Measurements from ENCODE around the gene MCC. TPM values are rescaled to one million over a fixed set of nuclear protein-coding genes. Genes with fewer than 3 reads are reported as not detected.
A peak's percentile ranks its signal among the peaks of the same experiment; 100 is the strongest.

MCC gene
- total and polyA plus RNA-seq, 2 experiments from 2014 or later, result 8.3 to 31.5 TPM

DNA sequence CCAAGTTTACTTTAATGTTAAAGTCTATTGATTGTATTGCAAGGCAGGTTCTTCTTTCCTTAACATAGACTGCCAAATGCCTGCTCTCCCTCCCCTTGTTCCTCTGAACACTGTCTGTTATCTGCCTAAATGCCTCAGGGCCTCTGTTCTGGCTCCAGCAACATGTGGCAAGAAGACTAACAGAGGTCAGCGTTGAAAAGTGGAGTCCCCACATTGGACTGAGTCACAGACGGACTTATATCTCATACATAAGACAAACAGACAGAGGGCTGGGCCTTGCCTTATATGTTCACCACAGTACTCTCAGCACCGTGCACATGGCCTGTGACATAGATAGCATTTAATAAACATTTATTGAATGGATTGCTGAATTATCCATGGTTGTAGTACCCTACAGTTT, 144.9 kb downstream of the MCC start:
- 56% methylated on average over 3 of the region's 3 CpGs for WGBS (ENCODE audit: low lambda C conversion rate, missing lambda C conversion rate)
- H3K4me3 ChIP-seq, result no peak overlapping the region
- H2AFZ ChIP-seq, result no peak overlapping the region
- peak; percentile 31 for DNase-seq (ENCODE audit: low spot score)
- H3K9me2 ChIP-seq (replicated peaks; ENCODE audit: insufficient read depth), result no peaks in the 10 kb centered on the region
- H3K27me3 ChIP-seq, result no peaks in the 10 kb centered on the region
- H3K4me2 ChIP-seq, result no peak overlapping the region
- TF ChIP-seq EZH2phosphoT487 (IDR thresholded peaks at IDR 0.05; ENCODE audit: low read depth, severe bottlenecking, unreplicated experiment) (no peak), EZH2 (IDR thresholded peaks at IDR 0.05; ENCODE audit: borderline replicate concordance) (no peak)
- TF ChIP-seq, protein P1, sequence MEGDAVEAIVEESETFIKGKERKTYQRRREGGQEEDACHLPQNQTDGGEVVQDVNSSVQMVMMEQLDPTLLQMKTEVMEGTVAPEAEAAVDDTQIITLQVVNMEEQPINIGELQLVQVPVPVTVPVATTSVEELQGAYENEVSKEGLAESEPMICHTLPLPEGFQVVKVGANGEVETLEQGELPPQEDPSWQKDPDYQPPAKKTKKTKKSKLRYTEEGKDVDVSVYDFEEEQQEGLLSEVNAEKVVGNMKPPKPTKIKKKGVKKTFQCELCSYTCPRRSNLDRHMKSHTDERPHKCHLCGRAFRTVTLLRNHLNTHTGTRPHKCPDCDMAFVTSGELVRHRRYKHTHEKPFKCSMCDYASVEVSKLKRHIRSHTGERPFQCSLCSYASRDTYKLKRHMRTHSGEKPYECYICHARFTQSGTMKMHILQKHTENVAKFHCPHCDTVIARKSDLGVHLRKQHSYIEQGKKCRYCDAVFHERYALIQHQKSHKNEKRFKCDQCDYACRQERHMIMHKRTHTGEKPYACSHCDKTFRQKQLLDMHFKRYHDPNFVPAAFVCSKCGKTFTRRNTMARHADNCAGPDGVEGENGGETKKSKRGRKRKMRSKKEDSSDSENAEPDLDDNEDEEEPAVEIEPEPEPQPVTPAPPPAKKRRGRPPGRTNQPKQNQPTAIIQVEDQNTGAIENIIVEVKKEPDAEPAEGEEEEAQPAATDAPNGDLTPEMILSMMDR (IDR thresholded peaks at IDR 0.05; ENCODE audit: poor library complexity), result no peak
- no peaks in the 10 kb centered on the region for H3K9me3 ChIP-seq (ENCODE audit: low read depth)
- H4K20me1 ChIP-seq (ENCODE audit: insufficient read depth, poor library complexity, severe bottlenecking), result no peaks in the 10 kb centered on the region
- H3K4me1 ChIP-seq (ENCODE audit: insufficient read depth), result peaks cover 5% of the 10 kb centered on the region
- no peaks in the 10 kb centered on the region for H3K79me2 ChIP-seq
- H3K27ac ChIP-seq, result no peak overlapping the region
- no peaks in the 10 kb centered on the region for H3K36me3 ChIP-seq (replicated peaks; ENCODE audit: insufficient read depth, low read depth)

DNA sequence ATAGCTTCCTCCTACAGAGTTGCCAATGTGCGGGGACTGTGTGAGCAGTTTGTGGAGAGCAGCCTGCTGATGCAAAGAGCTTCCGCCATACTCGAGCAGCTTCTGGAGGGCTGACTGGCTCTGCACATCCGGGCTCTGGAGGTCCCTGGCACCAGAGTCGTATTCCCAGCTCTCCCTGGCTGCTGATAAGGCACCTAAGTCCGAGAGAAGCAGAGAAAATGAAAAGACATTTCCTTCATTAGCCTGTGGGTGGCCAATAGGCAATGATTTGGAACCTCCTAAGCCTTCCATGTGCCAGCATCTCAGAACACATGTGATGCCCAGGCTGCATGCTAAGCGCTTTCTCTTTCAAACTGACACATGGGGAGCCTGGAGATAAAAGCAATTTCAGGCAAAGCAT, 147.7 kb downstream of the MCC start:
- TF ChIP-seq, protein P1 (IDR thresholded peaks at IDR 0.05; ENCODE audit: poor library complexity), result no peak
- TF ChIP-seq EZH2 (IDR thresholded peaks at IDR 0.05; ENCODE audit: borderline replicate concordance) (no peak), EZH2phosphoT487 (IDR thresholded peaks at IDR 0.05; ENCODE audit: low read depth, severe bottlenecking, unreplicated experiment) (no peak)
- 72% methylated on average over 7 of the region's 7 CpGs for WGBS (ENCODE audit: low lambda C conversion rate, missing lambda C conversion rate)

DNA sequence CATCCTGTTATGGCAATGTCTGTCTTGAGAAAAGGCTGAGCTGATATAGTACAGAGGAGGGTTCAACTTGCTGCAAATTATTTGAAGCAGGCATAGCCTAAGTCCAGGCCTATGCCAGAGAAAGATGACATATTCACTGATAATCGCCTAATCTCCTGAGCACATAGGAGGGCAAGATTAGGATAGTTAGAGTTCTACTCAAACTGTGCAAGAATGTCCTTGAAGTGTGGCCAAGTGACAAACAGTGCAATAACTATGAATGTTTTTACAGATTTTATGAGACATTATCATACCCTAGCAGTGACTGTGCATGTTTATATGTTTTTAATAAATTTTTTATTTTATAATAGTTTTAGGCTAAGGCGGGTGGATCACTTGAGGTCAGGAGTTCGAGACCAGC, 149.6 kb downstream of the MCC start:
- Histone ChIP-seq H4K20me1 (ENCODE audit: insufficient read depth, poor library complexity, severe bottlenecking) (no peaks in the 10 kb centered on the region), H3K27ac (no peak overlapping the region)
- 88% methylated on average over 3 of the region's 3 CpGs for WGBS (ENCODE audit: low lambda C conversion rate, missing lambda C conversion rate)

More for the DNA sequence above, 147.7 kb downstream of the MCC start:
- H3K9me3 ChIP-seq (ENCODE audit: low read depth), result no peaks in the 10 kb centered on the region
- no peaks in the 10 kb centered on the region for H3K9me2 ChIP-seq (replicated peaks; ENCODE audit: insufficient read depth)
- no peaks in the 10 kb centered on the region for H3K27me3 ChIP-seq
- no peak for DNase-seq (ENCODE audit: low spot score)
- no peak overlapping the region for H3K4me2 ChIP-seq
- no peaks in the 10 kb centered on the region for H3K36me3 ChIP-seq (replicated peaks; ENCODE audit: insufficient read depth, low read depth)
- no peaks in the 10 kb centered on the region for H3K79me2 ChIP-seq
- H3K27ac ChIP-seq, result no peak overlapping the region
- H3K4me1 ChIP-seq (ENCODE audit: insufficient read depth), result peaks cover 5% of the 10 kb centered on the region
- H4K20me1 ChIP-seq (ENCODE audit: insufficient read depth, poor library complexity, severe bottlenecking), result no peaks in the 10 kb centered on the region
- H3K4me3 ChIP-seq, result no peak overlapping the region
- H2AFZ ChIP-seq, result no peak overlapping the region

More for the DNA sequence above, 149.6 kb downstream of the MCC start:
- TF ChIP-seq EZH2 (IDR thresholded peaks at IDR 0.05; ENCODE audit: borderline replicate concordance) (no peak), EZH2phosphoT487 (IDR thresholded peaks at IDR 0.05; ENCODE audit: low read depth, severe bottlenecking, unreplicated experiment) (no peak)
- TF ChIP-seq, protein P1 (IDR thresholded peaks at IDR 0.05; ENCODE audit: poor library complexity), result no peak
- Histone ChIP-seq H3K36me3 (replicated peaks; ENCODE audit: insufficient read depth, low read depth) (no peaks in the 10 kb centered on the region), H3K79me2 (no peaks in the 10 kb centered on the region), H2AFZ (no peak overlapping the region), H3K4me2 (no peak overlapping the region), H3K27me3 (no peaks in the 10 kb centered on the region), H3K9me3 (ENCODE audit: low read depth) (no peaks in the 10 kb centered on the region), H3K4me3 (no peak overlapping the region), H3K4me1 (ENCODE audit: insufficient read depth) (peaks cover 5% of the 10 kb centered on the region), H3K9me2 (replicated peaks; ENCODE audit: insufficient read depth) (no peaks in the 10 kb centered on the region)
- no peak for DNase-seq (ENCODE audit: low spot score)

All from hepatocyte (in vitro differentiated cells).